ENCODE data around the gene CRYGN. TPM values are rescaled to one million over a fixed set of nuclear protein-coding genes. Genes with fewer than 3 reads are reported as not detected.

The CRYGN gene
- total RNA-seq, 1 donor from 2014 or later: not detected

GRCh38 chr7:151405056-151405455 is 34.9 kb downstream of the CRYGN start:
- peaks cover 27% of the 10 kb centered on the region for H3K4me1 Mint-ChIP-seq
- intact Hi-C loops (cut with micrococcal nuclease): no loop called here
- CTCF ChIA-PET: no interaction called here
- no peaks in the 10 kb centered on the region for H3K36me3 Mint-ChIP-seq (ENCODE audit: low read depth)
- POLR2A ChIA-PET: no interaction called here
- no peak overlapping the region for H3K27ac Mint-ChIP-seq
- no peaks in the 10 kb centered on the region for H3K9me3 Mint-ChIP-seq
- no peak for TF ChIP-seq CTCF (IDR thresholded peaks at IDR 0.05)
- H3K4me3 Mint-ChIP-seq: no peak overlapping the region
- H3K27me3 Mint-ChIP-seq: peaks cover 7% of the 10 kb centered on the region
- DNase-seq: no peak
- ATAC-seq (ENCODE audit: low read depth): no peak

GRCh38 chr7:151404216-151405011 is 35.5 kb downstream of the CRYGN start:
- peaks cover 30% of the 10 kb centered on the region for H3K4me1 Mint-ChIP-seq
- CTCF ChIA-PET: no interaction called here

GRCh38 chr7:151403764-151404163 is 36.2 kb downstream of the CRYGN start:
- POLR2A ChIA-PET: no interaction called here
- H3K4me3 Mint-ChIP-seq: no peak overlapping the region

More at GRCh38 chr7:151404216-151405011, 35.5 kb downstream of the CRYGN start:
- no peak overlapping the region for H3K4me3 Mint-ChIP-seq
- POLR2A ChIA-PET: no interaction called here
- peaks cover 7% of the 10 kb centered on the region for H3K27me3 Mint-ChIP-seq
- no peak for DNase-seq
- intact Hi-C loops (cut with micrococcal nuclease): no loop called here
- no peak for ATAC-seq (ENCODE audit: low read depth)
- H3K27ac Mint-ChIP-seq: no peak overlapping the region
- TF ChIP-seq CTCF (IDR thresholded peaks at IDR 0.05): no peak
- no peaks in the 10 kb centered on the region for H3K36me3 Mint-ChIP-seq (ENCODE audit: low read depth)
- H3K9me3 Mint-ChIP-seq: no peaks in the 10 kb centered on the region

GRCh38 chr7:151402029-151402835 is 37.7 kb downstream of the CRYGN start:
- H3K27me3 Mint-ChIP-seq: peaks cover 2% of the 10 kb centered on the region
- H3K27ac Mint-ChIP-seq: no peak overlapping the region
- no peaks in the 10 kb centered on the region for H3K36me3 Mint-ChIP-seq (ENCODE audit: low read depth)
- ChIA-PET POLR2A (interaction anchor here (0.6 kb wide), 1 partner anchor 1942 kb away, joined by 3 read pairs; no protein-coding TSS in a partner anchor), CTCF (no interaction called here)
- ATAC-seq (ENCODE audit: low read depth) (no peak), DNase-seq (no peak)
- no peak overlapping the region for H3K4me3 Mint-ChIP-seq
- intact Hi-C loops (cut with micrococcal nuclease): no loop called here
- no peaks in the 10 kb centered on the region for H3K9me3 Mint-ChIP-seq
- peaks cover 26% of the 10 kb centered on the region for H3K4me1 Mint-ChIP-seq
- no peak for TF ChIP-seq CTCF (IDR thresholded peaks at IDR 0.05)

More at GRCh38 chr7:151403764-151404163, 36.2 kb downstream of the CRYGN start:
- Mint-ChIP-seq H3K27me3 (peaks cover 5% of the 10 kb centered on the region), H3K27ac (no peak overlapping the region), H3K9me3 (no peaks in the 10 kb centered on the region), H3K4me1 (peaks cover 26% of the 10 kb centered on the region), H3K36me3 (ENCODE audit: low read depth) (no peaks in the 10 kb centered on the region)
- TF ChIP-seq CTCF (IDR thresholded peaks at IDR 0.05): no peak
- no peak for ATAC-seq (ENCODE audit: low read depth)
- CTCF ChIA-PET: no interaction called here
- no peak for DNase-seq
- intact Hi-C loops (cut with micrococcal nuclease): no loop called here
